ENCODE measurements around the gene SLC24A1.

Gene SLC24A1

GRCh38 chr15:65651831-65652749, 30.4 kb downstream of the SLC24A1 start:
- no peak for DNase-seq (ENCODE audit: low read depth in 2 of 2)

GRCh38 chr15:65653341-65653740, 31.6 kb downstream of the SLC24A1 start:
- DNase-seq (ENCODE audit: low read depth in 2 of 2): no peak

GRCh38 chr15:65653801-65654521, 32.2 kb downstream of the SLC24A1 start:
- DNase-seq (ENCODE audit: low read depth in 2 of 2): no peak

- DNase-seq (ENCODE audit: low read depth in 2 of 2): no peak
Observed at GRCh38 chr15:65655026-65655425, 33.3 kb downstream of the SLC24A1 start.

GRCh38 chr15:65655457-65655856, 33.7 kb downstream of the SLC24A1 start:
- no peak for DNase-seq (ENCODE audit: low read depth in 2 of 2)

- DNase-seq (ENCODE audit: low read depth in 2 of 2): no peak
Observed at GRCh38 chr15:65659502-65660052, 37.8 kb downstream of the SLC24A1 start.

- DNase-seq (ENCODE audit: low read depth in 2 of 2): no peak
Observed at GRCh38 chr15:65660927-65661326, 39.2 kb downstream of the SLC24A1 start.

GRCh38 chr15:65663521-65663920, 41.8 kb downstream of the SLC24A1 start:
- DNase-seq (ENCODE audit: low read depth in 2 of 2): no peak

- DNase-seq (ENCODE audit: low read depth in 2 of 2): no peak
Observed at GRCh38 chr15:65666257-65666656, 44.5 kb downstream of the SLC24A1 start.

- no peak for DNase-seq (ENCODE audit: low read depth in 2 of 2)
Observed at GRCh38 chr15:65675551-65675950, 53.8 kb downstream of the SLC24A1 start.

- DNase-seq (ENCODE audit: low read depth in 2 of 2): no peak
Observed at GRCh38 chr15:65676123-65676522, 54.4 kb downstream of the SLC24A1 start.

- no peak for DNase-seq (ENCODE audit: low read depth in 2 of 2)
Observed at GRCh38 chr15:65680544-65680943, 58.8 kb downstream of the SLC24A1 start.

GRCh38 chr15:65682404-65682911, 60.7 kb downstream of the SLC24A1 start:
- DNase-seq (ENCODE audit: low read depth in 2 of 2): no peak

- DNase-seq (ENCODE audit: low read depth in 2 of 2): no peak
Observed at GRCh38 chr15:65688462-65688861, 66.7 kb downstream of the SLC24A1 start.

GRCh38 chr15:65690173-65690572, 68.4 kb downstream of the SLC24A1 start:
- DNase-seq (ENCODE audit: low read depth in 2 of 2): no peak

- DNase-seq (ENCODE audit: low read depth in 2 of 2): no peak
Observed at GRCh38 chr15:65690778-65691177, 69.0 kb downstream of the SLC24A1 start.

GRCh38 chr15:65695081-65695480, 73.3 kb downstream of the SLC24A1 start:
- no peak for DNase-seq (ENCODE audit: low read depth in 2 of 2)

Measured in stimulated activated CD8-positive, alpha-beta memory T cell treated with anti-CD3 and anti-CD28 coated beads, Interleukin-15, amount 100 ng/mL, for 4 hours (primary cell).